Amniotic epithelial cell (primary cell): ENCODE data around the gene PPEF2.
A peak's percentile ranks its signal among the peaks of the same experiment; 100 is the strongest.

Experiments used
- DNase-seq: peaks from one replicate; pipeline ENCODE4 v3.0.0-alpha.2; 2010; ENCODE audit warnings: low read depth

The PPEF2 gene

GRCh38 chr4:75830906-75831305, 71.3 kb downstream of the PPEF2 start:
- peak; percentile 36 for DNase-seq

- no peak for DNase-seq
Measured at GRCh38 chr4:75823812-75824211, 78.4 kb downstream of the PPEF2 start.

- no peak for DNase-seq
Measured at GRCh38 chr4:75822416-75822815, 79.8 kb downstream of the PPEF2 start.

- DNase-seq, result peak; percentile 62
Measured at GRCh38 chr4:75821966-75822365, 80.3 kb downstream of the PPEF2 start.

- no peak for DNase-seq
Measured at GRCh38 chr4:75821216-75821615, 81.0 kb downstream of the PPEF2 start.

GRCh38 chr4:75820676-75821075, 81.6 kb downstream of the PPEF2 start:
- no peak for DNase-seq

- no peak for DNase-seq
Measured at GRCh38 chr4:75820197-75820596, 82.1 kb downstream of the PPEF2 start.

GRCh38 chr4:75819121-75819520, 83.1 kb downstream of the PPEF2 start:
- DNase-seq, result no peak

- DNase-seq, result no peak
Measured at GRCh38 chr4:75817901-75818300, 84.4 kb downstream of the PPEF2 start.
